ENCODE data around the gene HCN3.

The HCN3 gene

GRCh38 chr1:155308493-155309422, 31.5 kb downstream of the HCN3 start, which contains the start of gene FDPS:
TSS of gene FDPS (plus strand) at chr1:155308866. CDS start at chr1:155309790, 924 bp downstream.
- peak; percentile 71 to 100 (median 98) for DNase-seq

- DNase-seq, result peak in 18 of 51 donors; percentile 6 to 48 (median 21)
Observed at GRCh38 chr1:155309423-155310021, 32.3 kb downstream of the HCN3 start.

- DNase-seq, result peak in 14 of 51 donors; percentile 7 to 36 (median 19)
Observed at GRCh38 chr1:155313261-155313660, 36.0 kb downstream of the HCN3 start.

- DNase-seq, result no peak
Observed at GRCh38 chr1:155316922-155317321, 39.7 kb downstream of the HCN3 start.

GRCh38 chr1:155318082-155318481, 40.8 kb downstream of the HCN3 start:
- DNase-seq, result no peak

- DNase-seq, result no peak
Observed at GRCh38 chr1:155319536-155319935, 42.3 kb downstream of the HCN3 start.

- no peak for DNase-seq
Observed at GRCh38 chr1:155320252-155320651, 43.0 kb downstream of the HCN3 start.

GRCh38 chr1:155320661-155321617, 43.7 kb downstream of the HCN3 start, which contains the start of gene RUSC1:
TSS of gene RUSC1 (plus strand) at chr1:155320894. CDS start at chr1:155321774, 880 bp downstream.
- peak in 44 of 51 donors; percentile 15 to 87 (median 60) for DNase-seq

GRCh38 chr1:155321639-155322503, 44.6 kb downstream of the HCN3 start:
- peak in 2 of 51 donors; percentile 16 to 38 for DNase-seq

GRCh38 chr1:155322571-155322952, 45.3 kb downstream of the HCN3 start:
- DNase-seq, result peak in 17 of 51 donors; percentile 3 to 74 (median 43)

- DNase-seq, result peak in 50 of 51 donors; percentile 19 to 91 (median 73)
Observed at GRCh38 chr1:155322953-155323728, 45.9 kb downstream of the HCN3 start.

- DNase-seq, result peak in 45 of 51 donors; percentile 23 to 91 (median 70)
Observed at GRCh38 chr1:155323729-155324036, 46.4 kb downstream of the HCN3 start.

GRCh38 chr1:155324037-155324716, 46.9 kb downstream of the HCN3 start:
- DNase-seq, result peak; percentile 65 to 97 (median 89)

GRCh38 chr1:155324717-155325602, 47.7 kb downstream of the HCN3 start:
- peak in 15 of 51 donors; percentile 15 to 68 (median 43) for DNase-seq

- no peak for DNase-seq
Observed at GRCh38 chr1:155325603-155325893, 48.3 kb downstream of the HCN3 start.

GRCh38 chr1:155326020-155326526, 48.8 kb downstream of the HCN3 start:
- DNase-seq, result no peak

GRCh38 chr1:155326631-155327037, 49.4 kb downstream of the HCN3 start:
- no peak for DNase-seq

- DNase-seq, result no peak
Observed at GRCh38 chr1:155327981-155328380, 50.7 kb downstream of the HCN3 start.
